Osteoblast (primary cell): ENCODE data around the gene NCKAP5. TPM values are rescaled to one million over a fixed set of nuclear protein-coding genes. Genes with fewer than 3 reads are reported as not detected.
A peak's percentile ranks its signal among the peaks of the same experiment; 100 is the strongest.

ENCODE experiments used
- DNase-seq: peaks from one replicate; pipeline ENCODE4 v3.0.0; 2011; ENCODE audit warnings: low spot score, mixed read lengths; ENCODE audit not compliant: insufficient read length; ENCODE audit errors: missing footprints
- H2AFZ ChIP-seq: 2 replicates; pipeline ENCODE4 v1.6.0; 2011; ENCODE audit warnings: mild to moderate bottlenecking, low read length
- H3K27ac ChIP-seq: 2 replicates; pipeline ENCODE4 v1.5.1; 2011; ENCODE audit warnings: mild to moderate bottlenecking, low read depth, low read length, moderate library complexity
- H3K27me3 ChIP-seq: 2 replicates; pipeline ENCODE4 v1.6.0; 2012; ENCODE audit warnings: mild to moderate bottlenecking, control low read depth, inconsistent platforms, low read length, moderate library complexity; ENCODE audit not compliant: insufficient read depth
- H3K36me3 ChIP-seq: 2 replicates; pipeline ENCODE4 v1.5.1; 2011; ENCODE audit warnings: mild to moderate bottlenecking, low read length, control low read depth, moderate library complexity; ENCODE audit not compliant: insufficient read depth
- H3K4me1 ChIP-seq: 2 replicates; pipeline ENCODE4 v1.5.1; 2011; ENCODE audit warnings: mild to moderate bottlenecking, low read length, control low read depth, moderate library complexity; ENCODE audit not compliant: insufficient read depth
- H3K4me2 ChIP-seq: 2 replicates; pipeline ENCODE4 v1.6.0; 2011; ENCODE audit warnings: mild to moderate bottlenecking, low read length; ENCODE audit not compliant: insufficient read depth
- H3K4me3 ChIP-seq: fragments of 200-600 bp; sonication (generic); 3 replicates; pipeline ENCODE4 v1.5.1; 2012; ENCODE audit warnings: mild to moderate bottlenecking, low read length, inconsistent platforms; ENCODE audit not compliant: insufficient read depth
- H3K79me2 ChIP-seq: 2 replicates; pipeline ENCODE4 v1.6.0; 2012; ENCODE audit warnings: mild to moderate bottlenecking, low read length, control low read depth, inconsistent platforms; ENCODE audit not compliant: insufficient read depth
- H3K9me3 ChIP-seq: 2 replicates; pipeline ENCODE4 v1.5.1; 2011; ENCODE audit warnings: low read depth, low read length, control low read depth
- H4K20me1 ChIP-seq: 2 replicates; pipeline ENCODE4 v1.6.0; 2012; ENCODE audit warnings: mild to moderate bottlenecking, low read length, control low read depth; ENCODE audit not compliant: insufficient read depth
- total RNA-seq: library from RNA; depleted of rRNA; stranded (reverse); fragments of >200 nt; gene quantifications from 2 replicates; pipeline ENCODE4 v1.2.3, GENCODE V29; 2012
- TF ChIP-seq, protein P1 (sequence below): IDR thresholded peaks from 2 replicates; pipeline ENCODE4 v1.5.1; 2011; ENCODE audit warnings: mild to moderate bottlenecking, low read depth, low read length, moderate library complexity; ENCODE audit errors: extremely low read depth

The NCKAP5 gene
- total RNA-seq, 1 donor = 1.8 TPM

DNA sequence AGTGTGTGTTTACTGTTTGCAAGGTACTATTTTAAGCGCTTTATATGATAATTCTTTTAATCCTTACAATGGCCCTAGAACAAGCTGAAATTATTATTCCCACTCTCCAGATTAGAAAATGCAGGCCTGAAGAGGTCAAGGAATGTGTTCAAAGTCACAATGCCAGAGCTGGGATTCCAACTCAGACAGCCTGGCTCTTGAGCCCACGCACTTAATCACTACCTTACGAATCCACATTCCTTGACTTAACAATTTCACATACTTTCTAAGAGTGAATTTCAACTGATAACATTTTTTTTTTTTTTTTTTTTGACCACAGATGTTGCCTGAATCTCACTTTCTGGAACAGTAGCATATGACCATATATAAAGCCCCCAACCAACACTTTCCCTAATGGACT lies 400.3 kb downstream of the NCKAP5 start:
- no peak for DNase-seq
- no peak overlapping the region for H3K27ac ChIP-seq
- no peaks in the 10 kb centered on the region for H3K36me3 ChIP-seq
- H3K9me3 ChIP-seq = no peaks in the 10 kb centered on the region
- no peak overlapping the region for H2AFZ ChIP-seq
- no peak overlapping the region for H3K4me2 ChIP-seq
- H3K4me1 ChIP-seq = peaks cover 19% of the 10 kb centered on the region
- no peaks in the 10 kb centered on the region for H3K27me3 ChIP-seq
- H3K4me3 ChIP-seq = no peak overlapping the region
- TF ChIP-seq, protein P1, sequence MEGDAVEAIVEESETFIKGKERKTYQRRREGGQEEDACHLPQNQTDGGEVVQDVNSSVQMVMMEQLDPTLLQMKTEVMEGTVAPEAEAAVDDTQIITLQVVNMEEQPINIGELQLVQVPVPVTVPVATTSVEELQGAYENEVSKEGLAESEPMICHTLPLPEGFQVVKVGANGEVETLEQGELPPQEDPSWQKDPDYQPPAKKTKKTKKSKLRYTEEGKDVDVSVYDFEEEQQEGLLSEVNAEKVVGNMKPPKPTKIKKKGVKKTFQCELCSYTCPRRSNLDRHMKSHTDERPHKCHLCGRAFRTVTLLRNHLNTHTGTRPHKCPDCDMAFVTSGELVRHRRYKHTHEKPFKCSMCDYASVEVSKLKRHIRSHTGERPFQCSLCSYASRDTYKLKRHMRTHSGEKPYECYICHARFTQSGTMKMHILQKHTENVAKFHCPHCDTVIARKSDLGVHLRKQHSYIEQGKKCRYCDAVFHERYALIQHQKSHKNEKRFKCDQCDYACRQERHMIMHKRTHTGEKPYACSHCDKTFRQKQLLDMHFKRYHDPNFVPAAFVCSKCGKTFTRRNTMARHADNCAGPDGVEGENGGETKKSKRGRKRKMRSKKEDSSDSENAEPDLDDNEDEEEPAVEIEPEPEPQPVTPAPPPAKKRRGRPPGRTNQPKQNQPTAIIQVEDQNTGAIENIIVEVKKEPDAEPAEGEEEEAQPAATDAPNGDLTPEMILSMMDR = no peak
- H4K20me1 ChIP-seq = no peaks in the 10 kb centered on the region
- H3K79me2 ChIP-seq = no peaks in the 10 kb centered on the region

DNA sequence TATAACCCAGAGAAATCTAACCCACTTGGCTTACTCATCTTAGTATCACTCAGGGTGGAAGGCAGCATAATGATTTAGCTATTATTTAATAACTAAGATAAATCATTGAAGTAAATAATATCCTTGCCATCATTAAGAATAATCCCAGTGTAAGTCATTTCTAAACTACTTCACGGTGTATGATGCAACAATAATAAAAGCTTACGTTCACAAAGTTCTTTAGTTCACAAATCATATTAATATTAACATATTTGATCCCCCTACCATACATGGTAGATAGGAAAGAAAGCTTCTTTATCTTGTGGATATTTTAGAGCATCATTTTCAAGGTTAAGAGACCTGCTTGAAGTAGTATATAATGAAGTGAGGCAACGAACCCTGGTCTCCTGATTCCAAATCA lies 401.0 kb downstream of the NCKAP5 start:
- H3K4me3 ChIP-seq = no peak overlapping the region
- H3K36me3 ChIP-seq = no peaks in the 10 kb centered on the region
- TF ChIP-seq, protein P1 = no peak
- H2AFZ ChIP-seq = no peak overlapping the region
- no peaks in the 10 kb centered on the region for H3K27me3 ChIP-seq
- no peaks in the 10 kb centered on the region for H3K79me2 ChIP-seq
- H3K27ac ChIP-seq = no peak overlapping the region
- H3K4me2 ChIP-seq = no peak overlapping the region
- H4K20me1 ChIP-seq = no peaks in the 10 kb centered on the region
- peaks cover 19% of the 10 kb centered on the region for H3K4me1 ChIP-seq
- DNase-seq = no peak
- H3K9me3 ChIP-seq = no peaks in the 10 kb centered on the region

DNA sequence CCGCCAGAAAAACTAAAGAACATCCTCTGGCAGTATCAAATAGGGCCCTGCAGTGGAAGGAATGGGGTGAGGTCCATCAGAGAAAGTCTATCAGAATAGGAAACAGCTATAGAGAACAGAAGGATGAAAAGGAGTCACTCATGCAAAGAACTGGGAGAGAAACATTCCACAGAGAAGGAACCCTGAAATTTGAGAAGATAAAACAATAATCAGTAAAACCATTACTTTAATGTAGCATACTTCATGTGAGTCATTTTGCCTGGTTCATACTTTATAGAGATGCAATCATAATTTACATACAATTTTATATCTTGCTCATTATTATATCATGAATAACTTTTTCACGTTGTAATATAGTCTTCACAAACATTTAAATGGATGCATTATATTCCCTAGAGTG lies 402.2 kb downstream of the NCKAP5 start:
- peak; percentile 21 for DNase-seq
- Histone ChIP-seq H3K27ac (no peak overlapping the region), H3K79me2 (no peaks in the 10 kb centered on the region), H3K4me2 (peak overlapping the region; percentile 29), H3K4me1 (peaks cover 19% of the 10 kb centered on the region), H3K27me3 (no peaks in the 10 kb centered on the region), H3K4me3 (no peak overlapping the region), H3K36me3 (no peaks in the 10 kb centered on the region), H4K20me1 (no peaks in the 10 kb centered on the region), H2AFZ (no peak overlapping the region), H3K9me3 (no peaks in the 10 kb centered on the region)
- TF ChIP-seq, protein P1 = no peak

DNA sequence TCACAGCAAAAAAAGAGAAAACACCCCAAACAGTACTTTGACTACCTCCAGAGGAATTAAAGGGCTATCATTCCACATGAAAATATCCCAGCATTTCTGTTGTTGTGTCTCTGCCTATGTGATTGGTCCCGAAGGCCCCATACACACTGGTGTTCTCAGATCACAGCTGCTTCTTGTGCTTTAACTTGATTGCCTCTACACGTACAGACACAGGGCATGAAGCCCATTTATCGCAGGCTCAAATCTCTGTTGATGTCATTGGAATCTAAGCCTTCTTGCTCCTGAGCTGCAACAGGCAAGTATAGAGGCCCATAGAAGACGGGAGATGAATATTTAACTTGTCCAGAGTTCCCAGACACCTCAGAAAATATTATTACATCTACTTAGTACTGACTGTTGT lies 405.2 kb downstream of the NCKAP5 start:
- Histone ChIP-seq H3K4me1 (peaks cover 19% of the 10 kb centered on the region), H3K27me3 (no peaks in the 10 kb centered on the region), H3K4me2 (no peak overlapping the region), H3K79me2 (no peaks in the 10 kb centered on the region), H3K4me3 (no peak overlapping the region), H4K20me1 (no peaks in the 10 kb centered on the region), H3K9me3 (no peaks in the 10 kb centered on the region), H2AFZ (no peak overlapping the region), H3K27ac (no peak overlapping the region), H3K36me3 (no peaks in the 10 kb centered on the region)
- TF ChIP-seq, protein P1 = no peak
- DNase-seq = no peak
